Activated T-helper 1 cell treated with anti-CD3 and anti-CD28 coated beads, Interleukin-2, amount 50 U/mL, for 16 hours (primary cell): ENCODE measurements around the gene ACER2.

ENCODE experiments used
- DNase-seq, 2 donors: peaks; one replicate each; pipeline ENCODE4 v3.0.0-alpha.2; 2020; ENCODE audit warnings: low read depth in 1 of 2, low spot score in 1 of 2

ACER2 gene

GRCh38 chr9:19484699-19485098, 75.9 kb downstream of the ACER2 start:
- DNase-seq: no peak

DNA sequence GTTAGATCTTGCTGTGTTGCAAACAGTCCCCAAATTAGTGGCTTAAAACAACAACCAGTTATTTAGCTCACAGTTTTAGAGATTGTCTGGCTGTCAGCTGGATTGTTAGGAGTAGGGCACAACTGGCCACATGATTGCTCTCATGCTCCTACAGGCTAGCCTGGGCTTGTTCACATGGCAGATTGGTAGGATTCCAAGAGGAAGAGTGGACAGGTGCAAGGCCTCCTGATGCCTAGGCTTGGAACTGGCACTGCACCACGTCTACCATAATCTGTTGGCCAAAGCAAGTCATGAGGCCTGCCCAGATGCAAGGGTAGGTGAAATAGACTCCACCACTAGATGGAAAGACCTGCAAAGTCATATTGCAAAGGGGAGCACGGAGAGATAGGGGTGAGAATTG, 76.4 kb downstream of the ACER2 start:
- no peak for DNase-seq

GRCh38 chr9:19486803-19487202, 78.0 kb downstream of the ACER2 start:
- no peak for DNase-seq

- no peak for DNase-seq
These were observed 79.9 kb downstream of the ACER2 start for GRCh38 chr9:19488721-19489120.

GRCh38 chr9:19490269-19490668, 81.5 kb downstream of the ACER2 start:
- no peak for DNase-seq

- DNase-seq: no peak
These were observed 82.0 kb downstream of the ACER2 start for GRCh38 chr9:19490828-19491227.

- no peak for DNase-seq
These were observed 84.0 kb downstream of the ACER2 start for GRCh38 chr9:19492775-19493173.

DNA sequence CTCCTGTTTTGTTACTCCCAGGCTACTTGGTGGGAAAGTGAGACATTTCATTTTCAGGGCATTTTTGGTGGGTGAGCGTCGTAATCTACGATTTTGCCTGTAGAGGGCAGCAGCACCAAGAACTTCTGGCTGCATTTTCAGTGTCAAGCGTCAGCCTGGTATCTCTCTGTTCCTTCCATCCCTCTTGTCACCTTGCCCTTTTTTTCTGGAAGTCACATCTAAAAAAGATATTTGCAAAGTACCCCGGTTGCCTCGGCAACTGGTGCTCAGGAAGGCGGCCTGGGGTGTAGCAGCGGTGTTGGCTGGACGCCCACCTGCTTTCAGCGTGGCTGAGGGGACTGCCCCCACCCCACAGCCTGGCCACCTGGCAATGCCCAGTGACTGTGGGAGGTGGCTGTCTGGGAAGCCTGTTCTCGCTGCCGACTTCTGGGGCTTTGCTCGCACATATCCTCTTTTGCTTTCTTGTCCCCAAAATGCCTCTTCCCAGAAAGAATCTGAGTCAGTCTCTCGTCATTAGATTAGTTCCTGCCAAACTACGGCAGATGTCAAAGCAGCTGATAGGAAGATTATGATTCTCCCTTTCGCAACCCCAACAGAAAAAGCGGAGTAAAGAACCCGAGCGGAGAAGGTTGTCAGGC, 84.5 kb downstream of the ACER2 start:
- peak in 1 of 2 donors; percentile 3 for DNase-seq

- no peak for DNase-seq
These were observed 85.1 kb downstream of the ACER2 start for GRCh38 chr9:19493876-19494275.

DNA sequence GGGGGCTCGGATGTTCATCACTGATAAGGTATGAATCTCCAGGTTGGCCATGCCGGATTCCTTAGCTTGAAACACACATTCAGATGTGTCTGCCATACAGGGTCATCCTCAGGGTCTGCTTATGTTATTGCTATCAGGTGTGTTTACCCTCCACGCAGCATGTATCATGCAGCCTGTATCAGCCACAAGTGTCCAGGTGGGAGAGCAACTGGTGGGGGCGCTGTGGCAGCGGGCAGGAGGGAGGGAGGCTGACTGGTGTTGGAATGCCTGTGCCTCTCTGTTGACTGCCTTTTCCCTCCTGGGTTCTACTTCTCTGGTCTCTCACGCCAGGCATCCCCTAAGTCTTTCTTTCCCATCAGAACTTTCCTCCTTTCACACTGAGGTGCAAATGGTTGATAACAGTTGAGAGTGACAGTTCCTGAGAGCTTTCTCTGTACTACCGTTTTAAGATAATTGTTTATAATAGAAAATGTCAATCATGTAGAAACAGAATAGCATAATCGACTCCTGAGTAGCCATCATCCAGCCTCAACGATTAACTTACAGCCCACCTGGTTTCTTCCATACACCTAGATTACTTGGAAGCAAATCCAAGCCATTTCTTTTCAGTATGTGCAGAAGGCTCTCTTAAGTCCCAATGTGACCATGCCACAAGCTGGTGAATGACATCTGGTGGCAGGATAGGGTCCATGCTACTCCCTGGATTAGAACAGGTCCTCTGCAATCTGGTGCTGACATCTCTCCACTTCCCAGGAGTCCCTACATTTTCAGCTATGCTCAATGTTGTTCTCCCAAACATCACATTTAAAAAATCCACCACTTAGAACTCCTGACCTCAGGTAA, 86.6 kb downstream of the ACER2 start:
- no peak for DNase-seq

DNA sequence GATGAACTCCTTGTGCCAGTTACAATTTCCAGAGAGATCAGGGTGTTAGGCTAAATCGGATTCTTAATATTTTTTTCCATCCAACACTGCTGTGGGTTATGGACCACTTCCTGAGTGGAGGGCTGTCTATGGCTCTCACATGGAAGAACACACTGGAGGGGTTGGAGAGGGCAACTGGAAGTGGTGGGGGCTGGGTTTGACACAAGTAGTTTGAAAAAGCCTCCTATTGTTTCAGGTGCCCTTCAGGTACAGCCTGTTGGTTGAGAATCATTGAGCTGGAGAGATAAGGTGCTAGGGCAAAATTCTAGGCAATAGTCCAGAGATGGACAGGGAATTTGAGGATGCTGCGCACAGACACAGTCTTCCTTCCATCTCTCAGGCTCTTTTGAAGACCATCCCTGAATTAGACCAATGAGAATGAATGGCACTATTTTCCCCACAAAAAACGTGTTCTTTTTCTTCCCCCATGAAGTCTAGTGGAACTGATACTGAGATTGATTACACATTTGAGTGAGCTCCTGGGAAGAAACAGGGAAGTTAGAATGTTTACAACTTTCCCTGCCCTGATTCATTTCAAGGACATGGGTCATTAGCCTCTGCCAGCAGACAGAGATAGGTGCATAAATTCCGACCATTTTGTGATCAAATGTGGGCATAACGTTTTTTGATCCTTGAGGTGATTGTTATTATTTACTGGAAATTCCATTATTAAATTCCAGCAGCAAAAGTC, 87.7 kb downstream of the ACER2 start:
- no peak for DNase-seq

GRCh38 chr9:19497276-19497675, 88.5 kb downstream of the ACER2 start:
- no peak for DNase-seq

GRCh38 chr9:19498015-19498414, 89.2 kb downstream of the ACER2 start:
- no peak for DNase-seq
